Fibroblast of the aortic adventitia (primary cell): ENCODE data around the gene PSD2. TPM values are rescaled to one million over a fixed set of nuclear protein-coding genes. Genes with fewer than 3 reads are reported as not detected.

Source experiments
- DNase-seq: peaks from one replicate; pipeline ENCODE4 v3.0.0-alpha.2; 2010; ENCODE audit warnings: low read depth
- H3K4me3 ChIP-seq: 2 replicates; pipeline ENCODE4 v1.5.1; 2011; ENCODE audit warnings: low read depth, mild to moderate bottlenecking, control low read depth, low read length, moderate library complexity
- total RNA-seq: library from RNA; depleted of rRNA; stranded (reverse); fragments of >200 nt; gene quantifications from 2 replicates; pipeline ENCODE4 v1.2.3, GENCODE V29; 2012; ENCODE audit warnings: low replicate concordance
- TF ChIP-seq, protein P1 (sequence below): IDR thresholded peaks from 2 replicates; pipeline ENCODE4 v1.5.1; 2011; ENCODE audit warnings: mild to moderate bottlenecking, low read length, control low read depth, inconsistent platforms; ENCODE audit not compliant: insufficient read depth

The PSD2 gene
- total RNA-seq, 1 donor = not detected

DNA sequence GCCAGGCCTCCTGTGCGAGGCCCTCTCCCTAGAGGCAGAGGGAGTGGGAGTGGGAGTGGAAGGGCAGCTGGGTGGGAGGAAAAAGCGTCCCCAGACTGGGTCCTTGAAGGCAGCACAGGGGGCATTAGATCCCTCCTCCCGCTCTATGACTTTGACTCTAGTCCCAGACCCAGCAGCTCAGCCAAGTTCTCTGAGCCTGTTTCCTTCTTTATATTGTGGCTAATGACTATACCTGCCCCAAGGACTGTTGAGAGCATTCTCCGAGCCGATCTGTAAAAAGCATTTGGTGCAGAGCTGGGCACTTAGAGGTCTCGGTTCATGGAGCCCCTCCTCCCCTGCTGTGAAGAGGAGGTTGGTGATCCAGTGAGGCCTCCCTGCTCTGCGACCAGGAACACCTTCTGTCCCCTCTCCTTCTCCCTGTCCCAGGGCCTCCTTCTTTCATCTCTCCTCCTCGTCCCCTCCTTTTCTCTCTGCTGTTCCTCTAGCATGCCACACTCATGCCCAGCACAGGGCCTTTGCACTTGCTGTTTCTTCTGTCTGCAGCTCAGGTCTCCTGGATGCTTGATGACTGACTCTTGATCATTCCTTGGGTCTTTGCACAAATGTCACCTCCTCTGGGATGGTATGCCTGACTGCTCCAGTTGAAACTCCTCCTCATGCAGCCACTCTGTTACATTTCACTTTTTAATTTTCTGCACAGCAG lies 23.4 kb upstream of the PSD2 start:
- TF ChIP-seq, protein P1, sequence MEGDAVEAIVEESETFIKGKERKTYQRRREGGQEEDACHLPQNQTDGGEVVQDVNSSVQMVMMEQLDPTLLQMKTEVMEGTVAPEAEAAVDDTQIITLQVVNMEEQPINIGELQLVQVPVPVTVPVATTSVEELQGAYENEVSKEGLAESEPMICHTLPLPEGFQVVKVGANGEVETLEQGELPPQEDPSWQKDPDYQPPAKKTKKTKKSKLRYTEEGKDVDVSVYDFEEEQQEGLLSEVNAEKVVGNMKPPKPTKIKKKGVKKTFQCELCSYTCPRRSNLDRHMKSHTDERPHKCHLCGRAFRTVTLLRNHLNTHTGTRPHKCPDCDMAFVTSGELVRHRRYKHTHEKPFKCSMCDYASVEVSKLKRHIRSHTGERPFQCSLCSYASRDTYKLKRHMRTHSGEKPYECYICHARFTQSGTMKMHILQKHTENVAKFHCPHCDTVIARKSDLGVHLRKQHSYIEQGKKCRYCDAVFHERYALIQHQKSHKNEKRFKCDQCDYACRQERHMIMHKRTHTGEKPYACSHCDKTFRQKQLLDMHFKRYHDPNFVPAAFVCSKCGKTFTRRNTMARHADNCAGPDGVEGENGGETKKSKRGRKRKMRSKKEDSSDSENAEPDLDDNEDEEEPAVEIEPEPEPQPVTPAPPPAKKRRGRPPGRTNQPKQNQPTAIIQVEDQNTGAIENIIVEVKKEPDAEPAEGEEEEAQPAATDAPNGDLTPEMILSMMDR = no peak
- no peak for DNase-seq
- no peak overlapping the region for H3K4me3 ChIP-seq

- no peak for DNase-seq
- no peak overlapping the region for H3K4me3 ChIP-seq
- TF ChIP-seq, protein P1 = no peak
Observed at GRCh38 chr5:139772927-139773690, 22.5 kb upstream of the PSD2 start.

- TF ChIP-seq, protein P1 = peak; percentile 93
- peak; percentile 36 for DNase-seq
- no peak overlapping the region for H3K4me3 ChIP-seq
Observed at GRCh38 chr5:139774980-139775661, 20.5 kb upstream of the PSD2 start.

GRCh38 chr5:139775872-139776271 lies 19.7 kb upstream of the PSD2 start:
- DNase-seq = no peak
- H3K4me3 ChIP-seq = no peak overlapping the region
- TF ChIP-seq, protein P1 = no peak

- H3K4me3 ChIP-seq = no peak overlapping the region
- DNase-seq = no peak
- TF ChIP-seq, protein P1 = no peak
Observed at GRCh38 chr5:139776861-139777260, 18.7 kb upstream of the PSD2 start.

DNA sequence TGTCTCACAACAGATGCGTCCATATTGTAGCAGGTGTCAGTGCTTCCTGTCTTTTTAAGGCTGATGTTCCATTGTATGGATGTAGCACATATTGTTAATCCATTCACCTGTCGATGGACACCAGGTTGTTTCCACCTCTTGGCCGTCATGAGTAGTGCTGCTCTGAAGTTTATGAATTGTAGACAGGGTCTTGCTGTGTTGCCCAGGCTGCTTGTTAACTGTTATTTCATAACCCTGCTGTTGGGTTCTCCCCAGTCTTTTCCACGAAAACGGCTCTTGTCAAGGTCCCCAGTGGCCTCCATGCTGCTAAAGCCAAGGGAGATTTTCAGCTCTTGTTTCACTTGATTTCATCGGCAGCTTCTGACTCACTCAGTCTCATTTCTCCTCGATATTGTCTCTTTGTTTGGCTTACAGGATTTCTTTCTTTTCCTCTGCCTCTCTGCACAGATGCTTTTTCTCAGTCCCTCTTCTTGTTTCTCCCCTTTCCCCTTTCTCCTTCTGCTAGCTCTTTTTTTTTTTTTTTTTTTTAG lies 12.1 kb upstream of the PSD2 start:
- peak; percentile 49 for DNase-seq
- TF ChIP-seq, protein P1 = no peak
- no peak overlapping the region for H3K4me3 ChIP-seq
